Stimulated activated CD8-positive, alpha-beta memory T cell treated with anti-CD3 and anti-CD28 coated beads, Interleukin-4, amount 100 ng/mL, for 4 hours (primary cell): ENCODE measurements around the gene CNOT1.
"Not testable (repeated sequence)": the region's sequence is repeated elsewhere in the genome, so short reads cannot be mapped to it uniquely, and the experiment has no call there.

ENCODE experiments used
- DNase-seq, 2 donors: peaks; one replicate each; pipeline ENCODE4 v3.0.0-alpha.2; 2020; ENCODE audit warnings: low read depth in 2 of 2, low spot score in 1 of 2

Gene CNOT1

DNA sequence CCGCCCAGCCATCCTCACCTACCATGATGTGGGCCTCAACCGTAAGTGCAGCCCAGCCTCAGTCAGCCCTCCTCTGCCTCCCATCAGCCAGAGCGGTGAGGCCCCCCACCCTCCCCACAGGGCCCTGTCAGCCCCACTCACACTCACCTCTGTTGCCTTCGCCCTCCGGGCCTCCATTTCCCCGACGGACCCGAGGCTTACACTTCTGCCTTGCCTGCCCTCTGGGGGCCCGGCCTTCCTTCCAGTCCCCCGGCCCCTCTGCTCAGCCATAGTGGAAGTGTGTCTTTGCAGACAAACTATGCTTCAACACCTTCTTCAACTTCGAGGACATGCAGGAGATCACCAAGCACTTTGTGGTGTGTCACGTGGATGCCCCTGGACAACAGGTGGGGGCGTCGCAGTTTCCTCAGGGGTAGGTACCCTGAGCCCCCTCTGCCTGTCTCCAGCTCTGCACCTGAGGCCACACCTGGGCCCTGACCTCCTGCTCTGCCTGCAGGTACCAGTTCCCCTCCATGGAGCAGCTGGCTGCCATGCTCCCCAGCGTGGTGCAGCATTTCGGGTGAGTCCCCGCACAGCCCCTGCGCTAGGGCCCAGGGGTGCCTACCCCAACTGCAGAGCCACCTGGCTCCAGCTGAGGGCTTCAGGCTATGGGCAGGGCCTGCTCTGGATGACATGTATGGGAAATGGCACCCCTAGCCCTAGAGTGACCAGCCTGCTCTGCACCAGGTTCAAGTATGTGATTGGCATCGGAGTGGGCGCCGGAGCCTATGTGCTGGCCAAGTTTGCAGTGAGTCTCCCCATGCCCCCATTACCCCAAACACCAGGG is 125.5 kb downstream of the CNOT1 start:
- DNase-seq = no peak

DNA sequence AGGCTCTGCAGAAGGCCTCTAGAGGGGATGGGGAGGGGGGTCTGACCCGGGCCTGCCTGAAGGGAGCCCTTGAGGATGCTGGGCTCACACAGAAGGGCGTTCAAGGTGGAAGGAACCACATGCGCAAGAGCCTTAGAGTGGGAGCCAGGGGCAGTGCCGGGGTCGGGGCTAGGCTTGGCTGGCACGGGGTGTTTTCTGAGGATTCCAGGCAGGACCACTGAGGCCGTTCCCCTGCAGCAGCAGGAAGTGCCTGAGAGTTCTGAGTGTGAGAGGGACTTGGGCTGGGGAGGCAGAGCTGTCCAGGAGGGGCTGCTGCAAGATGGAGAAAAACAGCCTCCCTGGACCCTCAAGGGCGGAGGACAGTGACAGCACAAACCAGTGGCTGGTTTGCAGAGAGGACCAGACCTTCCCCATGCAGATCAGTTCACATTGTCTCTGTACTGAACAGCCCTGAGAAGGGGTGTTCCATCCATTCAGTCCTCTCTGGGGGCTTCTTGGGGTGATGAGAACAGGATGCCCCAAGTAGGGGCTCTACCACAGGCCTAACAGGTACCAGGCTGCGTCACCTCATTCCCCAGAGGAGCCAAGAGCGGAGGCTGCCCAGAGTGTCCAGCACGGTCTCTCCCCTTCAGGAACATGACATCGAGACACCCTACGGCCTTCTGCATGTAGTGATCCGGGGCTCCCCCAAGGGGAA is 126.3 kb downstream of the CNOT1 start:
- no peak for DNase-seq

DNA sequence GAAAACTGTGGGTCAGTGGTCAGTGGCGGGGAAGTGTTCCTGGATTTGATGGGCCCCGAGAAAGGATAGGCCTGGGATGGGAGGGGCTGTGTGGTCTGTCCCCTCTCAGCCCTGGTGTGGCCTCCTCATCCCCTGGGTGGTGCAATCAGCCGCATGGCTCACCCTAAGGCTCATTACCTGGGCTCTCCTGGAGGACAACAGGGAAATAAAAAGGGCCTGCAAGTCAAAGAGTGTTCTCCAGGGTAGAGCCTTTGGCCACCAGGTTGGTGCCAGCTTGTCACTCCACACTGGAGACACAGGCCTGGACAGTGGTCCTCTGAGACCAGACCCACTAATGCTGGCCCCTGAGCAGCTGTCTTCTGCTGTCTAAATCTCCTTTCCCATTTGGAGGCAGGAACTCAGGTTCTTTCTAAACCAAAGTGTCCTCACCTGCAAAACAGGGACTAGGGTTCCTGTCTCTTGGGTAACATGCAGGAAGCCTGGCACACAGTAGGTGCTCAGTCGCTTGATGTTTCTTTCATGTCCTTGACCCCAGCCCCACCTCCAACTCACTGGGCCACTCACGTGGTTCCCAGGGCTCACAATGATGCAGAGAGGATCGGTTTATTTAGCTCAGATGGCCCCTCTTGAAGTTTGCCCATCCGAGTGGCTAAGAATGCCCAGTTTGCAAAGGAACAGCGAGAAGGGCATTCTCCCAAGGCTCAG is 127.3 kb downstream of the CNOT1 start:
- no peak for DNase-seq

DNA sequence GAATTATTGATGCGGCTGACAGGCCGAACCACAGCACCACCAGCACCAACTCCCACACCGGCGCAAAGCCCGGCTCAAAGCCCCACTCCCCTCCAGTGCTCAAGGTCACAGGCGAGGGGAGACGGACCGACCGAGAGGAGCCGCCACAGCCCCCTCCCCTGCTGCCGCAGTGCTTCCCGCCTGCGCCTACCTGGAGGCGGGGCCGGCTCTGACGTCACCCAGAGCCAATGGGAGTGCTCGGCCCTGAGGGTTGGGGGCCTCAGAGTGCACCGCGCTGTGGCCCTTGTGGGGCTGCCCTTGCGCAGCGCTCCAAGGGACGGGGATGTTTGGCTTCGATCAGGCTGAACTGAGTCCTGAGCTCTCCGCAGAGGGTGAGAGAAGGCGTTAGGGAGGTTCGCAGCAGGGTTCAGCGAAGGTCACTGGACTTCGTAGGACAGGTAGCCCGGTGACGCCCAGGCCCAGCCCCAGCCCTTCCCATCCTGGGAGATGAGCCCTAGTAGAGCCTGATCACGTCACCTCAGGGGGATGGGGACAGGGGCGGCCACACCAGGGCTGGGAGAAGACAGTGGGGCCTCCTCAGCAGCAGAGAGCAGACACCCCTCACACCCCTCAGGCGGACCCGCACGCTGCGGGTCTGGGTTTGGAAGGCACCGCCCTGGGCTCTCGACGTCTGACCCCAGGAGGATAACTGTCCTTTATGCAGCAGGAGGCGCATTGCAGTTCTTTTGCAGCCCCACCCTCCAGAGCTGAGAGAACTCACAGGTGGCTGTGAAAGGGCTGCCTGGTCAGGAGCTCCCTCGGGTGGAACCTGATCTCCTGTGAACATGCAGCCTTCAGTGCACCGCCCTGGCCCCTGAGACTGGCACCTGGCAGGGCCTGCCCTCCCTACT is 128.1 kb downstream of the CNOT1 start:
- no peak for DNase-seq

DNA sequence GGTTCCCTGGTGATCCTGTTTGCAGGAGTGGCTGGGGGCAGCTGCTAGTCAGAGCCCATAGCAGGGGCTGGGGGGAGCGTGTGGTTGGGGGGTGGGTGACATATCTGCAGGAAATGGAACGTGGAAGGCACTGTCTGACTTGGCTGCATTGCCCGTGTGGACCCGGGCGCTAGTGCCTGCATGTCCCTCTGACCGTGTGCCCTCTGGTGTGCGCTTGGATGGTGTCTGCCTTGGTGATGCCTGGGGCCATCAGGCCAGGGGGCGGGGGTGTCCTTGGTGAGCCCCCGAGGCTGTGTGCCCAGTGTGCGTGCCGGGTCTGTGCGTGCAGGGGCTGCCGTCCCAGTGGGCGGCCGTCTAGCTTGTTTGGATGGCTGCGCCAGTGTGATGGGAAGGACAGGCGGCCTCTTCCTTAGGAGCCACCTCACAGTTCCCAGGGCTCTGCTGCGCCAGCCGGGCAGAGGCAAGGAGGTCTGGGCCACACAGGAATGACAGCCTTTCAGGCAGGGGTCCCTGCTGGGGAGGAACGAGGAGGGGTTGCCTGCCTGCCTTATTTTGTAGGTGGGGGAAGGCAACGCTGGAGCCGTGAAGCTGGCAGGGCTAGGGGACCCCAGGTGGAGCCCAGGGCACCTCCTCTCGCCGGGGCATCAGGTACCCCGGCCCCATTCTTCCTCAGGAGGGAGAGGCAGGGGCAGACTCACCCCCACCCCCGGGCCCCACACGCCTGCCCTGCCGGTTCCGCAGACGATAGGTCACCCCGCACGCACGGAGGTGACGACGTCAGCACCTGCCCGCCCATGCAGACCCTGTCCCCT is 129.0 kb downstream of the CNOT1 start:
- DNase-seq = no peak

DNA sequence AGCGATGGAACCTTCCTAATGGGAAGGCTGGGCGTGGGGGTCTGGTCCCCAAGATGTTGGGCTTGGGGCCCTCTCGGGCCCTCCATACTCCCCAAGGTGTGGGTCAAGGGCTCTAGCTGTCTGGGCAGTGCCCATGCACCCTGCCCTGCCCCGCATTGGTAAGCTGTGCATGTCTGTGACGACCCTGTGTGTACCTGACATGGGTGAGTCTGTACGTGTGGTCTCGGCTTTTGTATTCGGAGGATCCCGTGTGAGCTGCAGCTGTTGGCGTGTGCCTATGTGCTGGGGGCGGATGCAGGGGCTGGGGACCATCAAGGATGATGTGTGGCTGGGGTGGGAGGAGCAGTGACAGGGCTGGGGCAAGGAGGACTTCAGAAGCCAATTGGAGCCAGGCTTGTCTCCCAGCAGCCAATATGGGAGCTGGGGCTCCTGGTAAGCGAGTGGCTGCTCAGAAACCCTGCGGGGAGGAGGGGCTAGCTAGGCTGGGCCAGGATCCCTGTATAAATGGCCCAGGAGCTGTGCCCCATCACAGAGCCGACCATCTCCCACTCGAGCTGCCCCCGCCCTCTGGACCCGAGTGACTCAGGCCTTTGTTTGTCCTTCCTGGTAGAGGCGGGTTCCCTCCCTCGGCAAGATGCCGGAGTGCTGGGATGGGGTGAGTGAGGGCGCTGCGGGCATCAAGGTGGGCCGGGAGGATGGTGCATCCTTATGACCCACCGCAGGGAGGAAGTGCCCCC is 129.8 kb downstream of the CNOT1 start, which contains the start of gene NDRG4:
Gene NDRG4 (plus strand): TSS at position 529 of the 737 bp plus-strand sequence. CDS start 106 bp downstream, at position 635.
- DNase-seq = no peak

DNA sequence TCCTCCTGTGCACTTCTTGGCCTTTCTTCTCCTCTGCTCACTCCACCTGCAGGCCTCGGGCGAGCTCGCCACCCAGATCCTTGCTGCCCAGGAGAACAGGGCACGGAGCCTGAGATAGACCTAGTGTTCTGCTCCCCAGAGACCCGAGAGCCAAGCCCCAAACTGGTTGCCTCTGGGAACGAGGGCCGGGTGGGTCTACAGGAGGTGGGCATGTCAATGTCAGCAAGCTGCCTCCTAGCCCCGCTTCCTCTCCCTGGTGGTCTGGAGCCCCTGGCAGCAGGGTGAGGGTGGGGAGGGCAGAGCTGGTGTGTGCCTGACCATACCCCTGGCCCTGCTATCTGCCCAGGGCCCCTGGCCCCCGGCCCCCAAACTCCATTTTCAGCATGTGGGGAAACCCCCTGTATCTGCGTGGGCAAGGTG is 130.5 kb downstream of the CNOT1 start:
- DNase-seq = no peak

DNA sequence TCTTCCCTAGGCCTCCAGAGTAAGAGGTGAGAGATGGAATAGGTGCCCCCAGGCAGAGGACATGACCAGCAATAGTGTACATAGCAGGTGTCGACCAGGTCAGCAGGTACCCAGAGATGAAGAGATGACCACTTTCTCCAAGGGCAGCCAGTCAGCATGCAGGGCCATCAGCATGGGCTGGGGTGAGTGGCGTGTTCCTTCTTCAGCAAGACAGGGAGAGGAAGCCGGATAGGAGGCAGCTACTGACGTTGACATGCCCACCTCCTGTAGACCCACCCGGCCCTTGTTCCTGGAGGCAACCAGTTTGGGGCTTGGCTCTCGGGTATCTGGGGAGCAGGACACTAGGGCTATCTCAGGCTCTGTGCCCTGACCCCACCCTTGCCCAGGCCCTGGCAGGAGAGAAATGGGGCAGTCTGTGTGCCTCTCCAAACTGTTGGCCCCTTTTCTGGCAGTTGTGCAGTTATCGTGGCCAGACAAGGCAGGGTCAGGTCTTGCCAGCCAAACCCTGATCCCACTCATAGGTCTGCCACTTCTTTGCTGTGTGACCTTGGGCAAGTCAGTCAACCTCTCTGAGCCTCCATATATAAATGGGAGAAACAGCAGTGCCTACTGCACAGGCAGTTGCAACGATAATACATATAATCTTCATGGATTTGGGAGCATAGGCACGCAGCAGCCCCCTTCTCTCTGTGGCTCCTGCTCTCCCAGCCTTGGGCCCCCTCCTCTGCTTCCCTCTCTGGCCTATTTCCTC is 131.1 kb downstream of the CNOT1 start:
- no peak for DNase-seq

DNA sequence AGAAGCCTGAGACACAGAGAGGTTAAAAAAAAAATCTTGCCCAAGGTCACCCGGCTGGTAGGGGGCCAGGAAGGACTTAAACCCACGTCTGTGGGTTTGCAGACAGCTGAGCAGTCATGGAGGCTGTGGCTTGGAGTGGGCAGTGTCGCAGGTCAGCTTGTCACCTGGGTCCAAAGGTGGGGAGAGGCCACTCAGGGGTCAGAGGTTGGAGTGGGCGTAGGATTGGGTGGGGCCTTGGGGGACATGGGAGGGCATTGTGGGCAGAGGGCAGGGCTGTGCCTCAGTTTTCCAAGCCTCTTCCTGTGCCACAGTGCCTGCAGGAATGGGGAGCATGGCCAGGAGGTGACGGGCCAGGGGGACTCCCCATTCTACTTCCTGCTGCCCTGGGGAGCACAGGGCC is 131.7 kb downstream of the CNOT1 start:
- no peak for DNase-seq

DNA sequence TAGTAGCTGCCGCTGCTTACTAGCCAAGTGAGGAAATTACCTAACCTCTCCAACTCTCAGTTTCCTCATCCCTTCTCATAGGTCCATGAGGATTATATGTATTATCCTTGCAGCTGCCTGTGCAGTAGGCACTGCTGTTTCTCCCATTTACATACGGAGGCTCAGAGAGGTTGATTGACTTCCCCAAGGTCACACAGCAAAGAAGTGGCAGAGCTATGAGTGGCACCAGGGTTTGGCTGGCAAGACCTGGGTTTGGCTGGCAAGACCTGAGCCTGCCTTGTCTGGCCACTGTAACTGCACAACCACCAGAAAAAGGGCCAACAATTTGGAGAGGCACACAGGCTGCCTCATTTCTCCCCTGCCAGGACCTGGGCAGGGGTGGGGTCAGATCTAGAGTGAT is 132.2 kb downstream of the CNOT1 start:
- DNase-seq = no peak

DNA sequence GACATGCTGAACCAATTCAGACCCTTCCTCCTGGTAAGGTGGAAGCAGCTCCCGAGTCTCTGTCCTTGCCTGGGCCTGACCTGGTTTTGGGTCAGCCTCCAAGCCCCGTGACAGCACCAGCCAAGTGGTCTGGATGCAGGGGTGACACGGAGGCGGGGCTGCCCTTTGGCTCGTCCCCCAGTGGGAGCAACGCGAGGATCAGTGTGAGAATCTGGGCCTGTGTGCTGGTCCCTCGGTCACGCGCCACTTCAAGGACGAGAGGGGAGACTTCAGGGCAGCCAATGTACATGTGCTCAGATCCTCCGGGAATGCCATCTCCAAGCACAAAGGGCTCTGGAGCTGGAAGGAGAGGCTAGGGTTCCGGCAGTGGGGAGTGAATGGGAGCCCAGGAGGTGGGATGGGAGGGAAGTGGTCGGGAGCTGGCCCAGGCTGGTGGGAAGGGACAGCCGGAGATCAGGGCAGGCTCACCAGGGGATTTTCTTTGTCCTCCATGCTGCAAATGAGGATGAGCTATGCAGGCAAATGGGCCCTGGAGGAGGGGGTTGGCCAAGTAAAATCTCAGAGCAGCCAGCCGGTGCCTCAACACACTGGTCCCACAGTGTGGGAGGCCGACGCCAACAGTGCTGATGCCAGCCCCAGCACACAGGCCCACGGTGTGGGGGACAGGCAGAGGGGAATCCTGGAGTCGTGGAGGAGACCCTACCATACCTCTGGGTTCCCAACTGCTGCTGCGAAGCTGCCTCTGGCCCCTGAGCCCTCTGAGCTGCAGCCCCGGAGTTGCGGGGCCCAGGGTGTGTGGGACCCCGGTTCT is 133.9 kb downstream of the CNOT1 start:
- DNase-seq = no peak

DNA sequence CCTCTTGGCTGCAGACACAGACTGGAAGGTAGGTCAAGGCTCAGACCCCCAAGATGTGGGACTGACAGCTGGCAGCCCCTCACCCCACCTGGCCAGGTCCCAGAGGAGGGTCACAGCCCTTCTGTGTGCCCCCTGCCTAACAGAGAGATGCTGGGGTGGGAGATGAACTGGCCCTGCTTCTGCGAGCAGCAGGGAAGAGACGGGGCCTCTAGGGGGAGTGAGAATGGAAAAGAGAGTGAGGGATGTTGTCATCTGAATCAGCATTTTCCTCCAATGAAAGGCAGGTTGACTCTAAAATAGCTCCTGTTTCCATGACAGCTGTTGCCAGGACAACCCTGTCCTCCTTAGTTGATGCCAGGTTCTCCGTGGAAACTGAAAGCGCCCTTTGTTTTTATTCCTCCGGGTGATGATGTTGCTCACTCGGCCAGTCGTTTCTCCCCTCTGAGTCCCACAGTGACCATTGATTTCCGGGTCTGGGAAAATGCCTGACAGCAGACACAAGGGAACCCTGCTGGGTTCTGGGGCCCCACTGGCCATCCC is 134.6 kb downstream of the CNOT1 start:
- no peak for DNase-seq

DNA sequence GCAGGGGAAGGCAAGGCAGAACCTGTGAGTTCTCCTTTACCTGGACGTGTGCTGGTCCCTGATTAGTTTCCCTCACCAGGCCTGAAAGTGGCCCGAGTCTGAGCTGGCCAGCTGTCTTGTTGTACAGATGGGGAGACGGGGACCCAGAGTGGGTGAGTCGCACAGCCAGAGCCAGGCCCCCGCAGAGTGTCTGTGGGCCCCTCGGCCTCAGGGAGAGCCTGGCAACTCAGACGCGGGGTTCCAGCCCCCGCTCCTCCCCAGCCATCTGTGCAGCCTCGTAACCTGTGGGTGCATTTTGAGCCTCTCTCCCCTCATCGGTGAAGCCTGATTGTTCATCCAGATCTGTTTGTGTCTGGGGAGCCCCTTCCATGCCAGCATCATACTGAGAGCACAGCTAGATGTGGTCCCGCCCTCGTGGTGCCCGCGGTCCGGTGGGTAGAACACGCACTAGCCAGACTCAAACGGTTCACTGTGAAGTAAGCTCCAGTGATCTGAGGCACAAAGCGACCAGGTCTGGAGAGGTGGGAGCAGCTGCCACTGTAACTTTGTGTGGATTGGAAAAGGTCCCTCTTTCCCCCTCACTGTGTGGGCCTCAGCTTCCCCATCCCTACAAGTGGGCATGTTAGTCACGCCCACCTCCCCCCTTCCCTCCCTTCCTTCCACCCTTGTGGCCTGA is 135.7 kb downstream of the CNOT1 start:
- DNase-seq = no peak

DNA sequence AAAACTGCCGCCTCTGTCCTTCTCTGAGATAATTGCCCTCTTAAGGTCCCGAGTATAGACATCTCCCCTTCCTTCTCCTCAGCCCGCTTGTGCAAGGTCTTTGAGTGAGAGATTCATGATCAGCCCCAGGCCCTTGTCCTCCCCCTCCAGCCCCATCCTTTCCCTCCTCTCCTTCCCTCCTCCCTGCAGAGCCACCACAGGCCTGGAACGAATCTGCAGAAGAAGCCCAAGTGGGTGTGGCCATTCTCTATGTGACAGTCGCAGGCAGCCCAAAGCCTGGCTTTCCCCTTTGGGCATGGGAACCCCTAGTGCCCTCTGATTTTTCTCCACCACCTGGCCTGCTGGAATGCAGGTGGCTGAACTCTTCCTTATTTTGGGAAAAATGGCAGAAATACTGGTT is 136.9 kb downstream of the CNOT1 start:
- no peak for DNase-seq

DNA sequence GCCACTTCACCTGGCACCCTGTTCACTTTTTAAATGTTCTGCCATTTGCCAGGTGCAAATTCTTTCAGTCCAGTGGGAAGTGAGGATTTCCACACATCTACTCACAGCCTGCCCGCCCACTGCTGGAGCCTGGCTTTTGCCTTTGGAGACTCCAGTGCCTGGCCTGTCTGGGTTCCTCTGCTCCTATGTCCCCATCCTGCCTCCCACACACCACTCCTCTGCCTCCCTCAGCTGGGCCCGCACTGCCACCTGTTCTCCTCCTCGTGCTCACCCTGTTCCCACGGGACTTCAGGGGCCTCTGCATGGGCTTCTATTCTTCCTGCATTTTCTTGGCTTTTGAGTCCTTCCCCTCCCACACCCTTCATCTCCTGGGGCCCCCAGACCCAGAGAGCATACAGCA is 137.6 kb downstream of the CNOT1 start:
- DNase-seq = no peak

DNA sequence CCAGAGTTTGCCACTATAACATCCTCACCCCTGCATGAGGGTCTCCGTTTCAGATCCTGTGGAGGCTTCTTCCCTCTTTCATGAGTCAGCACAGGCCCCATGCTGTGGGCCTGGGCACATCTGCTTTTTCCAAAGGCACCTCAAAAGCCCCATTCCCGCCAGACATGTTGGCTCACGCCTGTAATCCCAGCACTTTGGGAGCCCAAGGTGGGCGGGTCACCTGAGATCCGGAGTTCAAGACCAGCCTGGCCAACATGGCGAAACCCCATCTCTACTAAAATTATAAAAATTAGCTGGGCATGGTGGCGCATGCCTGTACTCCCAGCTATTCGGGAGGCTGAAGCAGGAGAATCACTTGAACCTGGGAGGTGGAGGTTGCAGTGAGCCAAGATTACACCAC is 139.1 kb downstream of the CNOT1 start:
- DNase-seq = not testable (repeated sequence)

DNA sequence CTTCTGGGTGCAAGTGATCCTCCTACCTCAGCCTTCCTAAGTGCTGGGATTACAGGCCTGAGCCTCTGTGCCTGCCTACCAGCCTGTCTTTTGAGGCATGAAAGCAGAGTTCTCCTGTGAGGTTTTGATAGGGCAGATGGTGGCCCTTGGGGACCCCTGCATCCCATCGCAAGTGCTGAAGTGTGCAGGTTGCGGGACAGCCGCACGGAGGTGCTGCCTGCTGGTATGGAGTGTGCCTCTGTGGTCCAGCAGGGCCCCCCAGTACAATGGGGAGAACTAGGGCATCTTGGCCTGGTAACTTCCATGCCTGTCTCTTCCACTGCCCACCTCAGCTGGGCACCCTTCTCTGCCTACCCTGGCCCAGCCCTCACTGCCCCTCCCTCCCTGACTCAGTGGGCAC is 139.6 kb downstream of the CNOT1 start:
- DNase-seq = no peak
